Parathyroid adenoma (tissue), 2 donors: Measurements from ENCODE around the gene VCL.

ENCODE experiments used
- H2AFZ ChIP-seq: fragments of 300-600 bp; sonication (generic); one replicate; pipeline ENCODE4 v1.7.0; 2017; ENCODE audit warnings: antibody characterized with exemption, mild to moderate bottlenecking
- H3K27ac ChIP-seq: fragments of 300-600 bp; sonication (generic); one replicate; pipeline ENCODE4 v1.7.0; 2017
- H3K27me3 ChIP-seq: fragments of 300-600 bp; sonication (generic); one replicate; pipeline ENCODE4 v1.7.0; 2017; ENCODE audit warnings: low read length; ENCODE audit not compliant: control insufficient read depth, insufficient read depth
- H3K36me3 ChIP-seq: fragments of 300-600 bp; sonication (generic); one replicate; pipeline ENCODE4 v1.7.0; 2017; ENCODE audit warnings: low read length; ENCODE audit not compliant: control insufficient read depth, insufficient read depth
- H3K4me1 ChIP-seq: fragments of 300-600 bp; sonication (generic); one replicate; pipeline ENCODE4 v1.7.0; 2017; ENCODE audit warnings: control low read depth
- H3K4me2 ChIP-seq: fragments of 300-600 bp; sonication (generic); one replicate; pipeline ENCODE4 v1.7.0; 2017; ENCODE audit warnings: low read length
- H3K4me3 ChIP-seq: fragments of 300-600 bp; sonication (generic); one replicate; pipeline ENCODE4 v1.7.0; 2017; ENCODE audit warnings: low read depth, low read length
- H3K79me2 ChIP-seq: fragments of 300-600 bp; sonication (generic); one replicate; pipeline ENCODE4 v1.7.0; 2017; ENCODE audit warnings: control low read depth
- H3K9ac ChIP-seq: fragments of 300-600 bp; sonication (generic); one replicate; pipeline ENCODE4 v1.7.0; 2017; ENCODE audit warnings: mild to moderate bottlenecking
- H3K9me3 ChIP-seq: fragments of 300-600 bp; sonication (generic); one replicate; pipeline ENCODE4 v1.7.0; 2017; ENCODE audit warnings: low read length; ENCODE audit not compliant: control insufficient read depth
- TF ChIP-seq, protein P1 (sequence below): fragments of 300-600 bp; sonication (generic); IDR thresholded peaks from one replicate; pipeline ENCODE4 v1.7.0; 2017; ENCODE audit warnings: antibody characterized with exemption, mild to moderate bottlenecking
- donor health status: primary hyperparathyroidism.

The VCL gene

GRCh38 chr10:74000892-74001669, 3.2 kb downstream of the VCL start:
- Histone ChIP-seq H3K4me1 (peaks cover 8% of the 10 kb centered on the region), H3K79me2 (peaks cover 27% of the 10 kb centered on the region), H3K4me2 (no peak overlapping the region), H3K27ac (no peak overlapping the region), H2AFZ (no peak overlapping the region), H3K9me3 (no peaks in the 10 kb centered on the region), H3K36me3 (no peaks in the 10 kb centered on the region), H3K4me3 (no peak overlapping the region), H3K9ac (no peak overlapping the region), H3K27me3 (no peaks in the 10 kb centered on the region)
- TF ChIP-seq, protein P1, sequence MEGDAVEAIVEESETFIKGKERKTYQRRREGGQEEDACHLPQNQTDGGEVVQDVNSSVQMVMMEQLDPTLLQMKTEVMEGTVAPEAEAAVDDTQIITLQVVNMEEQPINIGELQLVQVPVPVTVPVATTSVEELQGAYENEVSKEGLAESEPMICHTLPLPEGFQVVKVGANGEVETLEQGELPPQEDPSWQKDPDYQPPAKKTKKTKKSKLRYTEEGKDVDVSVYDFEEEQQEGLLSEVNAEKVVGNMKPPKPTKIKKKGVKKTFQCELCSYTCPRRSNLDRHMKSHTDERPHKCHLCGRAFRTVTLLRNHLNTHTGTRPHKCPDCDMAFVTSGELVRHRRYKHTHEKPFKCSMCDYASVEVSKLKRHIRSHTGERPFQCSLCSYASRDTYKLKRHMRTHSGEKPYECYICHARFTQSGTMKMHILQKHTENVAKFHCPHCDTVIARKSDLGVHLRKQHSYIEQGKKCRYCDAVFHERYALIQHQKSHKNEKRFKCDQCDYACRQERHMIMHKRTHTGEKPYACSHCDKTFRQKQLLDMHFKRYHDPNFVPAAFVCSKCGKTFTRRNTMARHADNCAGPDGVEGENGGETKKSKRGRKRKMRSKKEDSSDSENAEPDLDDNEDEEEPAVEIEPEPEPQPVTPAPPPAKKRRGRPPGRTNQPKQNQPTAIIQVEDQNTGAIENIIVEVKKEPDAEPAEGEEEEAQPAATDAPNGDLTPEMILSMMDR, result no peak

DNA sequence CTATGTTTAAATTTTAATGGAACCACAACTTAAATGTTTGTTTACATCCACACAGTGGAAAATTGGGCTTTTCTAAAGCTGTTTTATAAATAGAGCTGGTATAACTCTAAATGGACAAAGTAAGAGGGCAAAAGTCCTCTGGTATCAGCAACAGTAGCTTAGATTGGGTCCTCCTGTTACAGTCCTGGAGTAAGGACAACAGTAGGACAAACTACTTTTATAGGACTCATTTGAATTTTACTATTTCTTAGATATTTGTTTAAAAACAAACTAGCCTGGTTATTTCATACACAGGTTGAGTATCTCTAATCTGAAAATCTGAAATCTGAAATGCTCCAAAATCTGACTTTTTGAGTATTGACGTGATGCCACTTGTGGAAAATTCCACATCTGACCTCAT, 8.4 kb downstream of the VCL start:
- Histone ChIP-seq H3K36me3 (no peaks in the 10 kb centered on the region), H3K9ac (no peak overlapping the region), H3K27me3 (no peaks in the 10 kb centered on the region), H3K4me1 (peaks cover 2% of the 10 kb centered on the region), H2AFZ (no peak overlapping the region), H3K27ac (no peak overlapping the region), H3K79me2 (peaks cover 32% of the 10 kb centered on the region), H3K9me3 (no peaks in the 10 kb centered on the region), H3K4me2 (no peak overlapping the region), H3K4me3 (no peak overlapping the region)
- TF ChIP-seq, protein P1, result no peak

DNA sequence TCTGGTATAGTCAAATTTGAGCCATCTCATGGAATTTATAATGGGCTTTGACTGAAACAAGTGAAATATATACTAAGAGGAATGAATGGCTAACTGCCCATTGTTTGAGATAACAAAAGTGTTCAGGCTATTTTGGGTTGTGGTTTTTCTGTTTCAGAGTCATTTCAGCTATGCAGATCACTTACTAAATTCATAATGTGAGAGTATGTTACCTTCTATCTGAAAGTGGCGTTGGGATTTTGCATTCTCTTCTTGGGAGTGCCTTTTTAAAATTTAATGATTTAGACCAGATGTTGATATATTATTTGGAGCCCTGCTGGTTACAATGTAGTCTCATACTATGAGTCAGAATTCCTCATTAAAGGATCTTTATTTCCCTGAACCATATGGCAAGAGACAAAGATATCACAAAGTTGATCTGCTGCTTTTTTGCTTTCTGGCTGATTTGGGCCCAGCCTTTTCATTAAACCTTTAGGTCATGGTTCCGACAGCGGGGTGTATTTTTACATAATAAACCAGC, 10.4 kb downstream of the VCL start:
- Histone ChIP-seq H3K4me2 (no peak overlapping the region), H3K4me3 (no peak overlapping the region), H3K27ac (no peak overlapping the region), H3K9me3 (no peaks in the 10 kb centered on the region), H3K9ac (no peak overlapping the region), H3K36me3 (no peaks in the 10 kb centered on the region), H3K27me3 (no peaks in the 10 kb centered on the region), H3K4me1 (peaks cover 13% of the 10 kb centered on the region), H3K79me2 (peaks cover 32% of the 10 kb centered on the region), H2AFZ (no peak overlapping the region)
- TF ChIP-seq, protein P1, result no peak

- no peaks in the 10 kb centered on the region for H3K9me3 ChIP-seq
- H3K27me3 ChIP-seq, result no peaks in the 10 kb centered on the region
- peaks cover 35% of the 10 kb centered on the region for H3K79me2 ChIP-seq
- no peak overlapping the region for H3K9ac ChIP-seq
- TF ChIP-seq, protein P1, result no peak
- no peak overlapping the region for H3K27ac ChIP-seq
- peaks cover 13% of the 10 kb centered on the region for H3K4me1 ChIP-seq
- no peaks in the 10 kb centered on the region for H3K36me3 ChIP-seq
- no peak overlapping the region for H2AFZ ChIP-seq
- no peak overlapping the region for H3K4me3 ChIP-seq
- no peak overlapping the region for H3K4me2 ChIP-seq
These were observed 13.1 kb downstream of the VCL start for GRCh38 chr10:74011017-74011416.

GRCh38 chr10:74011770-74012169, 13.9 kb downstream of the VCL start:
- TF ChIP-seq, protein P1, result no peak
- Histone ChIP-seq H3K4me3 (no peak overlapping the region), H3K9ac (no peak overlapping the region), H3K4me1 (peaks cover 13% of the 10 kb centered on the region), H3K4me2 (no peak overlapping the region), H3K79me2 (peaks cover 35% of the 10 kb centered on the region), H3K9me3 (no peaks in the 10 kb centered on the region), H3K36me3 (no peaks in the 10 kb centered on the region), H3K27me3 (no peaks in the 10 kb centered on the region), H3K27ac (no peak overlapping the region), H2AFZ (no peak overlapping the region)
